GM21367 (cell line): ENCODE data around the gene TIMM23B.
"Not testable (repeated sequence)": the region's sequence is repeated elsewhere in the genome, so short reads cannot be mapped to it uniquely, and the experiment has no call there.

ENCODE experiments used
- ATAC-seq: cut with Tn5 transposase; IDR thresholded peaks from one replicate; pipeline ENCODE4 v1.9.1; 2021; ENCODE audit not compliant: unreplicated experiment

The TIMM23B gene

GRCh38 chr10:49972094-49972493 is 30.2 kb downstream of the TIMM23B start:
- not testable (repeated sequence) for ATAC-seq

GRCh38 chr10:49977756-49978155 is 35.9 kb downstream of the TIMM23B start:
- ATAC-seq, result not testable (repeated sequence)

GRCh38 chr10:49987207-49987606 is 45.4 kb downstream of the TIMM23B start:
- ATAC-seq, result not testable (repeated sequence)

- not testable (repeated sequence) for ATAC-seq
These were observed 46.5 kb downstream of the TIMM23B start, which contains the start of gene AGAP6 for GRCh38 chr10:49988376-49988775. TSS of gene AGAP6 (plus strand) at chr10:49988406. CDS start at chr10:49988716, 310 bp downstream.

GRCh38 chr10:49995321-49995720 is 53.5 kb downstream of the TIMM23B start:
- not testable (repeated sequence) for ATAC-seq

GRCh38 chr10:50014024-50014423 is 72.2 kb downstream of the TIMM23B start:
- not testable (repeated sequence) for ATAC-seq

GRCh38 chr10:50015596-50016220 is 73.9 kb downstream of the TIMM23B start:
- ATAC-seq, result not testable (repeated sequence)

- ATAC-seq, result not testable (repeated sequence)
These were observed 75.1 kb downstream of the TIMM23B start for GRCh38 chr10:50016926-50017325.

- ATAC-seq, result not testable (repeated sequence)
These were observed 75.8 kb downstream of the TIMM23B start for GRCh38 chr10:50017646-50018045.

GRCh38 chr10:50019279-50019678 is 77.4 kb downstream of the TIMM23B start:
- not testable (repeated sequence) for ATAC-seq

GRCh38 chr10:50020451-50021024 is 78.7 kb downstream of the TIMM23B start:
- not testable (repeated sequence) for ATAC-seq

- no peak for ATAC-seq
These were observed 79.8 kb downstream of the TIMM23B start for GRCh38 chr10:50021646-50022045.
